HEK293T (cell line): ENCODE measurements around the gene LILRB5.
"Not testable (repeated sequence)": the region's sequence is repeated elsewhere in the genome, so short reads cannot be mapped to it uniquely, and the experiment has no call there.

Source experiments
- ARNT ChIP-seq: fragments of 450-650 bp; IDR thresholded peaks from 2 replicates; pipeline ENCODE4 v1.6.1; 2017; ENCODE audit warnings: mild to moderate bottlenecking
- BHLHE40 ChIP-seq: fragments of 450-650 bp; IDR thresholded peaks from 2 replicates; pipeline ENCODE4 v1.6.1; 2016; ENCODE audit warnings: mild to moderate bottlenecking, moderate library complexity, borderline replicate concordance
- FOXA1 ChIP-seq: fragments of 450-650 bp; IDR thresholded peaks from 2 replicates; pipeline ENCODE4 v1.6.1; 2016; ENCODE audit warnings: mild to moderate bottlenecking
- FOXK2 ChIP-seq: fragments of 450-650 bp; IDR thresholded peaks from 2 replicates; pipeline ENCODE4 v1.6.1; 2016; ENCODE audit warnings: mild to moderate bottlenecking
- HDGF ChIP-seq: fragments of 450-650 bp; IDR thresholded peaks from 2 replicates; pipeline ENCODE4 v1.6.1; 2017; ENCODE audit warnings: antibody characterized with exemption, borderline replicate concordance
- L3MBTL2 ChIP-seq: fragments of 450-650 bp; conservative IDR thresholded peaks from 2 replicates; pipeline ENCODE4 v1.6.1; 2016; ENCODE audit warnings: mild to moderate bottlenecking
- NFRKB ChIP-seq: fragments of 450-650 bp; IDR thresholded peaks from 2 replicates; pipeline ENCODE4 v1.6.1; 2016; ENCODE audit warnings: mild to moderate bottlenecking, moderate library complexity
- PKNOX1 ChIP-seq: fragments of 450-650 bp; IDR thresholded peaks from 2 replicates; pipeline ENCODE4 v1.6.1; 2016
- SP1 ChIP-seq: fragments of 450-650 bp; IDR thresholded peaks from 2 replicates; pipeline ENCODE4 v1.6.1; 2017
- SUZ12 ChIP-seq: fragments of 450-650 bp; IDR thresholded peaks from 2 replicates; pipeline ENCODE4 v1.6.1; 2016; ENCODE audit warnings: mild to moderate bottlenecking

- not testable (repeated sequence) for TF ChIP-seq SUZ12, FOXK2, FOXA1, SP1, ARNT, L3MBTL2, NFRKB, HDGF, PKNOX1, BHLHE40
Observed at GRCh38 chr19:54223937-54224281, 33.2 kb downstream of the LILRB5 start.
